HG02610 (cell line): ENCODE results near the gene PRKG1.

Source experiments
- ATAC-seq: cut with Tn5 transposase; IDR thresholded peaks from one replicate; pipeline ENCODE4 v1.9.1; 2021; ENCODE audit warnings: mild to moderate bottlenecking, moderate library complexity; ENCODE audit not compliant: unreplicated experiment

Gene PRKG1

DNA sequence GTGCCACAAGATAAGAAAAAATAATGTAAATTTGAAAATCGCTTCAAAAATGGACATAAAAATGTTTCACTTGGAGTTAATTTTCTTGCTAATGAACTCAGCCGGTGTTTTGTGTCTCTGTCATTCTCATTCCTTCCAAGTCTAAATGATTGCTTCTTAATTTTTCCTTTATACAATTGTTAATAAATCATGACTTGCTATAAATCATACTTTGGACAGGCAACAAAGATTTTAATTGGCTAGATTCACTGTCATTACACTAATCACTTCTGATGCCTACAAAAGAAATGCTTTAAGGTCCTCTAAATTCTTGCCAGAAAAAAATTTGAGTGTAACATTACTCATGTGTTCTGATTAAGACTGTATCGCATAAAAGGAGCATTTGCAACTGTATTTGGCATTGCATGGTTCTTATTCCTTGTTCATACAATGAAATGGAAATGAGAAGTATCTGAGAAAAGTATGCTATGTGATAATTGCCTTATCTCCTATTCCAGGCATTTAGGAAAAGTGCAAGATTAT lies 1000.3 kb downstream of the PRKG1 start:
- ATAC-seq, result no peak

DNA sequence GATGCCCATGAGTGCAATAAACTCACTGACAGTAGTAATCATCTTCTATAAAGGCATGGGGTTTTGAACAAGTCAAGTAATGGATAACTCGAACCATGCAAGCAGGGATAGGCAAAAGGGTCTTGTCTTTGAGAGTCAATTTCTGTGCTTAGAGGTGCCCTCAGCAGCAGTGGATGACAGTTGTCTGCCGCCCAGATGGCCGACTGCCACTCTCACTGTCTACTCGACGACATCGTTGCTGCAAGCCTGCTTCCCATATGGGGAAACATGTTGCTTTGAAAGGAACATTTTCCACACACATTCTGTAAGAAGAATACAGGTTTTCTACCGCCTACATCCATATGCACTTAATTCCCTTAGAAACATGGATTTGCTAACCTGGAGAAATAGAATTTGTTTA lies 1003.5 kb downstream of the PRKG1 start:
- no peak for ATAC-seq

DNA sequence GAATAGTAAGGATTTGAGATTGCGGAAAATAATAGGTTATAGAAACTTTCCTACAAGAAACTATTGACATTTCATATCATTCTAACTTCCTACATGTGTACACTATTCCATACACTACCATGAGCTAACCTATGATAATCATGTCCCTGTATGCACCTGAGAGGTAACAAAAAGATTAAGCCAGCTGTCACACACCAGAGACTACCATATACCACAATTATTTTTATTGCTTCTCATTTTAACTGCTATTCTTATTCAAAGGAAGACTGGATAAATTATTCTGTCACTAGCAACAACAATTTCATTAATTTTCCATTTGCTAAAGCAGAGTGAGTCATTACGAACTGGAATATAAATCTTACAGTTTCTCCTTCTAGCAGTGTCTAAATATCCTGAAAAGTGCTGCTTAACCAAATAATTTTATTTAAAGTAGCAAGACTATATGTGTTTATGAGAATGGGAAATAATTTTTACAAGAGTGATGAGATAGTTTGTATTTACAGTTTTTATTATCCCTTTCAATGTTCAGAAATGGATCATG lies 1004.2 kb downstream of the PRKG1 start:
- ATAC-seq, result no peak

DNA sequence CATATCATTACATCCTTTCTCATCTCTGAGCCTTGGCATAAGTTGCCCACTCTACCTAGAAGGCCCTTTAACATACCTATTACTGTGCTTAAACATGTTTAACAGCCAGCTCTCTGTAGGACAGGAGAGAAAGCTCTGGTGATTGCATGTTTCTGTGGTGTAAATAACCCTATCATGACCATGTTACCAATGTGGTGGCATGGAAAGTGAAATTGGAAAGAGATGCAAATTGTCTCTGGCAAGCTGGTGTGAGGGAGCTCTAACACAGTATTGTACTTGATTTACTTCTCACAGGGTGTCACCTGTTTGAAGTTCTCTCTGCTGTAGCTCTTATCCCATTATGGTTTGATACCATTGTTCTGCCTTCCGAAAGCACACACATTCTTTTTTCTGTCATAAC lies 1008.0 kb downstream of the PRKG1 start:
- peak; percentile 75 for ATAC-seq

DNA sequence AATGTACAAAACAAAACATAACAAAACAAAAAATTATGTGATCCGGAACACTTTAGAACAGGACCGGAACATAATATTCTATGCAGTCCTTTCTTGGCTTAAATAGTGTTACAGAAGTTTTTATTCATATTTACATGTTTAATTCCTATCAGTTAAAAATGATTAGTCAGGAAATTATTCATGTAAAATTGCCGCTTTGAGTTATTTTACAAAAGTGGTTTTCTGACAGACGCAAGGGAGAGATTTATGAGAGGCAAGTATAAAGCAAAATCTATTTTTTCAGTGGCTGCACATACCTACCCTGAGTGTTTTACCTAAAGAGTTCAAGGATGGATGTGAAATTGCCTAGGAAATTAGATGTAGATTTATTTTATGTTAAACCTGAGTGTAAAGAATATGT lies 1009.1 kb downstream of the PRKG1 start:
- ATAC-seq, result no peak

DNA sequence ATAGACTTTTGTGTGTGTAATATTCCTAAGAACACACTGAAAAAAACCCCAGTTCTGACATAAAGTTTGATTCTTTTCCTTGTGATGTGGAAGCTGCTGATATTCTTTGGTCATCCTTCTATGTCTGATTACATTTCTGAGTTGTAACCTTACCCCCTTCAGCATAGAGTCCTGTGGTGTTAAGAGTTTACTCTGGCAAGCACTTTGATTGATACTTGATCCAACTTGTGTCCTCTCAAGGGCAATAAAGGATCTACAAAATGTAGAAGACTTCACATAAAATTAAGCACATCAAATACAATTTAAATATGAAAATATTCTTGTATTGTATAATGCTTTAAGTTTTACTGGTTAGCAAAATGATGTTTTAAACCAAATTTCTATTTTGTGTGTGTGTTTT lies 1018.1 kb downstream of the PRKG1 start:
- ATAC-seq, result no peak

DNA sequence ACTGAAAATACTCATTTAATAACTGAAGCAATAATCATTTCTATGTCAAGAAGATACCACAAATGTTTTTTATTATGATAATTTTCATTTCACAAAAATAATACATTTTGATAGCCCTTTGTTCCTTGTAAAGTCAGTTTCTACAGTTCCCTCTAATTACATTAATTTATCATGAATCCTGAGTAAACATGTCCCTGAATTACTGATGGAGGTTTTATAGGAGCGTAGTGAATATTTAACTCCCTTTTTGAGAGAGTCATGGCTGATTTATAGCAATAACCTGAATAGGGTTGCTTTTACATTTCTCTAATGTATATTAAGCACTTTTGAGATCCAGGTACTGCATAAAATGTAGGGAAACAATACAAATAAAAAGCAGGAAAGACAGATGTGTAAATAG lies 1023.8 kb downstream of the PRKG1 start:
- no peak for ATAC-seq

DNA sequence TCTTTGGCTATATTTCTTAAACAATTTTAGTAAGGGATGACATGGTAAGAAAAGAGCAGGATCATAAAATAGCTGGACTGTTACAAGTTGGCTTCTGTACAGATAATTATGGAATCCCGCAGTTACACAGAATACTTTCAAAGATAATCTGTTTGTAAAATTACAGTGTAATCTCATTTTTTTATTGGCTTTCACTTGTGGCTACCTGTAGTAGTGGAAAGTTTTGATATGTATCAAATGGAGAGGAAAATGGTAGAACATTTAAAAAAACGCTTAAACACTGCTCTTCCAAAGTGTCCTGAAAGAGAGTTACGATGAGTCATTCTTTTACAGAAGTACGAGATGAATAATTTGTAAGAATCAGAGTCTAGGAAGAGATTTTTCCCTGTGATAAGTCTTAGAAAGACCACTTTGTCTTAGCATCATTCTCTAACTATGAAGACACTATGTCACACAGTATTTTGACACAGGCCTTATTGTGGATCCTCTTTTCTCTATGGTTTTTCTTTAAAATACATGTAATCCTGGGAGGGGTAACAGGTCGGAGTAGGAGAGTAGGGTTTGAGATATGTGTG lies 1024.8 kb downstream of the PRKG1 start:
- no peak for ATAC-seq

DNA sequence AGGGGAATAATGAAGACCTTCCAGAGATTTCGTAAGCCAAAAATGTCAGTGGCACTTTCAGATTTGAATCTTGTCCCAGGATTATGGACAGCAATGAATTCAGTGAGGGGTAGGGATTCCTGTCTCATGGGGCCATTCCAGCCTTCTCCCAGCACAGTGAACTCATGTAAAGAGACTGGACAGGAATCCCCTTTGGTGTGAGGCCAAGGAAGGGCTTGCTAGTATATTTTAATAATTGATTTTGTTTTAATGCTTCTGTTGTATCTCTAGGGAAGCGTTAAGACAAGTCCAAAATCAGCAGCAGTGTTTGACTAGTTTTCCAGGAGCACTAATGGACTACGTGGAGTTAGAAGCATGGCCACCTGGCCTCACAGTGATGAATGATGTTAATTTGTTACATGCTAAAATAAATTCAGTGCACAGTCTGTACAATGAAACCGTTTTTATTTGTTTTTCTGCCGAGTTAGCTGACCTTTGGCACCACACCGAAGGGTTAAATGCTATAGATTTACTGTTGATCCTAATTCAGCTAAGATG lies 1025.8 kb downstream of the PRKG1 start:
- no peak for ATAC-seq

DNA sequence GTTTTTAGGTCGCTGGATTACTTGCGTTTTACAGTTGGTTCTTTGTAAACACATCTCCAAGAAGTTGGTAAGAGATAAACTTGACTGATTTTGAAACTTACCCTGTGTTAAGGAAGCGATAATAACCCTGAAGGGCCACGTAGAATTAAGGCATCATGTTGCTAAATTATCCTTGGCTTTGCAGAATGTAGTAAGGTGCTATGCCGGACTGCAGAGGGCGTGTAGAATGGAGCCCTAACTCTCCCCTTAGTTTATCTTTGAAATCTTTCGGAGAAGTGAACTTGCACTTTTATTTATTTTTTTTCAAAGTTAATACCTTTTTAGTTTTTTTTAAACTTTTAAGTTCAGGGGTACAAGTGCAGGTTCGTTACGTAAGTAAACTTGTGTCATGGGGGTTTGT lies 1031.0 kb downstream of the PRKG1 start:
- ATAC-seq, result no peak

DNA sequence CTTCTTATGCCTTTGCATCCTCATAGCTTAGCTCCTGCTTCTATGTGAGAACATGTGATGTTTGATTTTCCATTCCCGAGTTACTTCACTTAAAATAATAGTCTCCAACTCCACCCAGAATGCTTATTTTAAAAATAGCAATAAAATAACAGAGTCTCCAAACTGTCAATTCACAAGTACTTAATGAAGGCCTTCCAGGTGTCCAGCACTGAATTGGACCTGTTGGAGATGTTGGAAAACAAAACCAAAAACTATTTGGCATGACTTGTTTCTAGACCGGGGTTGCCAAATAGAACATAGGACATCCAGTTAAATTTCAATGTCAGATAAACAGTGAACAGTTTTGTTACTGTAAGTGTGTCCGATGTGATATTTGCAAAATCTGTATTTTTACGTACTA lies 1031.7 kb downstream of the PRKG1 start:
- no peak for ATAC-seq

DNA sequence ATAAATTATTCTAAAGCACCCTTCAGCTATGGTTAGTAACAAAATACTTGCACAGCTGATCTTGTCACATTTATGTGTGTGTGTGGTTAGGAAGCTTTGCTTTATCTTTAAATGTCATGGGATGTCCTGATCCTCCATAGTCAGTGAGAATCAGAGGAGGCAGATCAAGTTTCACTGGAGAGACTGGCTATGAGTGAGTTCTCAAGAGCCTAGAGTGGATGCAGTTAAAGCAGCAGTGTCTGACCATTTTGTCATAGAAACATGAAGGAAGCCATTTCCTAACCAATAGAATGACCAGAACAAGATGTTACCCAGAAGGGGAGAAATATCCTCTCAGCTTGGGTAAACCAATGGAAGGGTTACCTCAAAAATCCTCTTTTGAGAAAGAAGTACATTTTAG lies 1032.6 kb downstream of the PRKG1 start:
- ATAC-seq, result no peak

DNA sequence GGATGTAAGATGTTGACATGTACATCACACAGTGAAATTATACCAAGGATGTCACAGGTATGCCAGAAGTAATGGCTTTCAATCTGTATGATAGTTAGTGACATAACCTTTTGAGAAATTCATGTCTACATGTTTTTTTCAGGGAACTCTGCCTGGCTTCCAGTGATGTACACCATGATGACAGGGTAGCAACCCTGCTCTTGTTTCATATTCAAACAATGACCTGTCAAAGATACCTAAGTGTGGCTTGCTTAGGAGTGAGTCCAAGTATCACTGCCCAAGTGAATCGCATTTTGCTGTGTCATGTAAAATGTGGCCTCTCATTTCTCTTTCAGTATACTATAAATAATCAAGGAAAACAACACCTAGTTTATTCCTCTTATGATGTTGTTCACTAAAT lies 1033.9 kb downstream of the PRKG1 start:
- no peak for ATAC-seq

DNA sequence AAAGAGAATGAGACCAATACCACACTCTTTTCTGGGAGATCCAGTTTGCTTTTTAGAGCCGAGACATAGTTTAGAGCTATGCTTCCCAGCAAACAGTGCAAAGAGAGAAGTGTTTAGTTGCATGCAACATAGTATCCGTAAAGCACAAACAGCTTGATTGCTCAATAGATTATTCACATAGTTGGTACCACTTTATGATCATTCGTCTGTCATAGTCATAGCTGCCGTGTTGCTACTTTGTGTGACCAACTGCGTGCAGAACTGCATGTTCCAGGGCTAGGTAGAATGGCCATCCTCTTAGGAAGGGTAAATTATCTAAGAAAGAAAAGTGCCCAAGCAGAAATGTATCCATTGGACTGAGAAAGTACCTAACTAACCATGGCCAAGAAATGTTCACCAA lies 1036.3 kb downstream of the PRKG1 start:
- ATAC-seq, result no peak

DNA sequence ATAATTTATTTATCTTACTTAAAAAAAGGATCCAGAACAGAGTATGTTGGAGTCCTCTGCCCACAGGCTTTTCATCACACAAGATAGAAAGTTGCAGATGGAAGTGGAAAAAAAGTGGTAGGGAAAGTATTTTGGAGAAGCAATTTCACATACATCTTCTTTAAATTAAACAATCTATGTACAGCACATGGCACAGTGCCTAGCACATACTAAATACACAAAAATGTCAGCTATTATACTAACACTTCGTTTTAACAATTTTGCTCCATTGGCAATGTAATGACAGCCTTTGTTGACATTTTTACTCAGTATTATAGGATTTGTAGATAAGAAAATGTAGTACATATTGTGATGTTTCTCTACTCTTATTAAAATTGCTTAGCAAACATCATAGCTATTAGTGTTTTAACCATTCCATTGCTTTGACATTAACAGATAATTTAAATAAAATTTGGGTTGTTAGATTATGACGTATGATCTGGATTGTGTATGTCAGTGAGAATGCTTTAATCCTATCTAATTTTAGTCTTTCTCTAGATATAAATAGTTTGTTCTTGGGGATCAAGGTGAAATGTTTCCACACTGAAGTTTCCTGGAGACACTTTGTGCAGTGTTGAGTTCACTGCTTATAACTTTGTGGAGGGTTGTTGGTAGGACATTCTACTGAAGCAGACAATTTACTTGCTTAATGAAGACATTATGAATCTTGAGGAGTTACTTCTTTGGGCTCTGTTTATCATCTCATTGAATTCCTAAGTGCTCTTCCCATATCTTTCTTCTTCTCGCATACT lies 1037.0 kb downstream of the PRKG1 start:
- no peak for ATAC-seq

DNA sequence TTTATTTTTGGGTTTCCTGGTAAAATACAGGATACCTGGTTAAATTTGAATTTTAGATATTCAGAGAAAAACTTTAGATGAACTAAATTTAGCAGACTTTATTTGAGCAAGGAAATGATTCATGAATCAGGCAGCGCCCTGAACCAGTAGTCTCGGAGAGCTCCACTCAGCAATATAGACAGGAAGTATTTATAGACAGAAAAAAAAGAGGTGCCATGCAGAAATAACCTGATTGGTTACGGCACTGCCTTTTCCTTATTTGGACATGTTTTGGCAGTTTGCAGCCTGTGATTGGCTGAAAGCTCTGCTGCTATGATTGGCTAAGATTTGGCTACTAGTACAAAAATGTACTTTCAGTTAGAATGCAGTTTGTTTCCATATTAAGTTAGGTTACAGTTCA lies 1041.5 kb downstream of the PRKG1 start:
- ATAC-seq, result no peak

DNA sequence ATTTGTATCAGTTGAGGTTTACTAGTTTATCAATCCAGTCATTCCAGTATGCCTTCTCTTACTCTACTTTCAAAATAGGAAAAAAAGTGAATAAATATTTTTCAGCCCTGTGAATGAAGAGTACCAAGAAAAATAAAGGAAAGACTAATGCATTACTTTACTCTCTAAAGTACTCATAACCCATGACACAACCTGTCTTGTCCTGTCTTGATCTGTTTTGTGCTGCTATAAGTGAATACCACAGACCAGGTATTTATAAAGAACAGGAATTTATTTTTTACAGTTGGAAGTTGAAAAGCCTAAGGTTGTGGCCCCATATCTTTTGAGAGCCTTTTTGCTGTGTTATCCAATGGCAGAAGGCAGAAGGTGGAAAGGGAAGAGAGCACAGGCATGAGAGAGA lies 1045.2 kb downstream of the PRKG1 start:
- ATAC-seq, result no peak

DNA sequence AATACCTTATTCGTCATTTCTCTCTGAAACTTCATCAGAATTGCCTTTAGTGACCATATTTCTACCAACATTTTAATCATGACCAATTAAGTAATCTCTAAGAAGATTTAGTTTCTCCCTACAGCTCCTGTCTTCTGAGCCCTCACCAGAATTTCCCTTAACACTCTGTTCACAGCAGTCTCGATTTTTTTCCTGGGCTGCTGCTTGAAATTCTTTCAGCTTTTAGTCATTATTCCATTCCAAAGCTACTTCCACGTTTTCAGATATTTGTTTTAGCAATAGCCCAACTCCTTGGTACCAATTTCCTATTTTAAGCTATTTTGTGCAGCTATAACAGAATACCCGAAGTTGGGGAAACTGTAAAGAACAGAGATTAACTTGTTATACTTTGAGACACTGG lies 1047.4 kb downstream of the PRKG1 start:
- ATAC-seq, result no peak

DNA sequence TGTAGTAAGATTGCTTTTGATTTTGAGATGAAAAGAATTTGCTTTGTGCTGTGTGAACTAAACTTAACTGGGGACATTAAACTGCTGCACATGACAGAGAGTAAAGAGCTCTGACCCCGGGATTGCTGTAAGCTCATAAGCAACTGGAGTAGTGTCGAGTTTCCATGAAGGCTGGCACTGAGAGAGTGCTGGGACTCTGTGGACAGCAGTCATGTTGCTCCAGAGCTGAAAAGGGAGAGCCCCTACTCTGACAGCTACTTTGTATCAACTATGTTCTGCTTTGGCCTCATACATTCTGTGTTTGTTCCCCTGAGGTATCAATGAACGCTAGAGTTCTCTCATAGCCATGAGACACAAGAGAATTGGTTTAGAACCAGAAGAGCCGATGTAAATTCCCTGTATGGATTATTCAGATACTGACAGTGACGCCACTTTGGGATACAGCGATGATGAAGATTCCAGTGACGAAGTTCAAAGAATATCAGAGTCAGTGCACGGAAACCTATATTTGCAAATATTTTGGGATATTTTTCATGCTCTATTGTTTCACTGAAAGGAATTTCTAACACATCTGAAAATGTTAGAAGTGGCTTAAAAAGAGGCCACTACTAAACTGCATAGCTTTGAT lies 1053.9 kb downstream of the PRKG1 start:
- no peak for ATAC-seq

DNA sequence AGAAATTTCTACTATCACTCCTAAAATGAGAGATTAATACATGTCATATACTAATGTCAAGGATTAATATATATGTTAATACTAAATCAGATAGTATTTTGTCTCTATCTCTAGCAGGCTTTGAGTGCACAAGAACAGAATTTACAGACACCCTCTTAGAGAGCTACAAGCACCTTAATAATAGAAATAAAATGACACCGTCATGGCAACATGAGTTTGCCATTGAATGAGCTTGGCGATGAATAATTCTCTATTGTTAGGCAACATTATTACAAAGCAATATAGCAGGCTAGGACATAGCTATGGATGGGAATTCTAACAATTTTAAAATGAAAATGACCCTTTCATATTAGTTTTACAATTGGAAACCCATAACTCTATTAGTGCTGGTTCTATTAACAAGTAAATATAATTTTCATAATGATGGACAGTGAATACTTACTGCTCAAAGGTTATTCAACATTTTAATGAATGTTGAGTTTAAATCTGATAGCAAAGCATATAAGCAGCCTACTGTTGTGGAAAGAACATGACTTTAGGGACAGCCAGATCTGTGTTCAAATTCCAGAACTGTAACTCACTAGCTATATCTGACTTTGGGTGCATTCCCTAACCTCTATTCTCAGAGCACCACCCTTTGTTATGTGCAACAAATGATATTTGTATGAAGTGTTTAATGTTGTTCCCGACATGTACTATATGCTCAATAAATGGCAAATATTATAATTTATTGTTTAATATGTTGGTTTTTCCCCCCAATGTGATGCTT lies 1055.3 kb downstream of the PRKG1 start:
- ATAC-seq, result no peak

DNA sequence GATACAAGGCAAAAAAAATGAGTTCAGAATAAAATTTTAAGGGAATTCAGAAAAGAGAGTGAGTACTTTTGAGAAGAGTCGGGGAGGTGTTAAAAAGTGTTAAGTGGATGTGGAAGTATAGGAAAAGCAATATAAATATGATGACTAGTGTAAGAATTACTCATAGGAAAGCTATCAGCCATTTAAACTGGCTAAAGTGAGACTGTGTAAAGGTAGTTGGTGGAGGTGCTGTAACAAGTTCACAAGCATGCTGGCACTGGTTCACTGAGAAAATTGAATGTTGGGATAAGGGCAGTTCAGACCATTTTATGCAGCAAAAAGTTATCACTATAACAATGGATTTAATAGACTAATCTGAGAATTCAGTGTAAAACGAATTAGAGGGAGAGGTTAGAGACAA lies 1060.8 kb downstream of the PRKG1 start:
- no peak for ATAC-seq
